Epithelial cell of proximal tubule (primary cell): ENCODE data around the gene PSG6. TPM values are rescaled to one million over a fixed set of nuclear protein-coding genes. Genes with fewer than 3 reads are reported as not detected.
"Not testable (repeated sequence)": the region's sequence is repeated elsewhere in the genome, so short reads cannot be mapped to it uniquely, and the experiment has no call there.

ENCODE experiments used
- DNase-seq: peaks from one replicate; pipeline ENCODE4 v3.0.0-alpha.2; 2011; ENCODE audit warnings: low read depth
- H3K4me3 ChIP-seq: 2 replicates; pipeline ENCODE4 v1.5.1; 2011; ENCODE audit warnings: low read depth, mild to moderate bottlenecking, low read length
- total RNA-seq: library from RNA; depleted of rRNA; stranded (reverse); fragments of >200 nt; gene quantifications from 2 replicates; pipeline ENCODE4 v1.2.3, GENCODE V29; 2015
- TF ChIP-seq, protein P1 (sequence below): conservative IDR thresholded peaks from 2 replicates; pipeline ENCODE4 v1.5.1; 2012; ENCODE audit warnings: low read depth, mild to moderate bottlenecking, low read length

The PSG6 gene
- total RNA-seq, 1 donor from 2014 or later = not detected

DNA sequence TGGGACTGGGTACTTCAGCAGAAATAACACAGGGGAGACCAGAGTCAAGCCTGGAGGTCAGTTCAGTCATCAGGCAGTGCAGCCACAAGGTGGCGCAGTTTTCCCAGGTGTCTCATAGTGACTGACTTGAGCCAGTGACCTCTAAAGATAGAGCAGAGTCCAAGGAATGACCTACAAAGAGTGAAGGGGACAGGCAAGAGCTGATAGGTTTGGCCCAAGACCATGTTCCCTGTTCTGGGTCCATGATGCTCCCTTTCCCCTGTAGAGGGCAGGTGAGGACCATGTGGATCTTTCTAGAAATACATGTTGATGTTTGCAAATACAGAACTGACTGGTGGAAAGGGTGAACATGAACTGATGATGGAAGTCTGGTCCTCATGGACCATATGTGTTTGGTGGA, 12.5 kb upstream of the PSG6 start:
- DNase-seq, H3K4me3 ChIP-seq: not testable (repeated sequence)
- TF ChIP-seq, protein P1, sequence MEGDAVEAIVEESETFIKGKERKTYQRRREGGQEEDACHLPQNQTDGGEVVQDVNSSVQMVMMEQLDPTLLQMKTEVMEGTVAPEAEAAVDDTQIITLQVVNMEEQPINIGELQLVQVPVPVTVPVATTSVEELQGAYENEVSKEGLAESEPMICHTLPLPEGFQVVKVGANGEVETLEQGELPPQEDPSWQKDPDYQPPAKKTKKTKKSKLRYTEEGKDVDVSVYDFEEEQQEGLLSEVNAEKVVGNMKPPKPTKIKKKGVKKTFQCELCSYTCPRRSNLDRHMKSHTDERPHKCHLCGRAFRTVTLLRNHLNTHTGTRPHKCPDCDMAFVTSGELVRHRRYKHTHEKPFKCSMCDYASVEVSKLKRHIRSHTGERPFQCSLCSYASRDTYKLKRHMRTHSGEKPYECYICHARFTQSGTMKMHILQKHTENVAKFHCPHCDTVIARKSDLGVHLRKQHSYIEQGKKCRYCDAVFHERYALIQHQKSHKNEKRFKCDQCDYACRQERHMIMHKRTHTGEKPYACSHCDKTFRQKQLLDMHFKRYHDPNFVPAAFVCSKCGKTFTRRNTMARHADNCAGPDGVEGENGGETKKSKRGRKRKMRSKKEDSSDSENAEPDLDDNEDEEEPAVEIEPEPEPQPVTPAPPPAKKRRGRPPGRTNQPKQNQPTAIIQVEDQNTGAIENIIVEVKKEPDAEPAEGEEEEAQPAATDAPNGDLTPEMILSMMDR = peak; percentile 47

DNA sequence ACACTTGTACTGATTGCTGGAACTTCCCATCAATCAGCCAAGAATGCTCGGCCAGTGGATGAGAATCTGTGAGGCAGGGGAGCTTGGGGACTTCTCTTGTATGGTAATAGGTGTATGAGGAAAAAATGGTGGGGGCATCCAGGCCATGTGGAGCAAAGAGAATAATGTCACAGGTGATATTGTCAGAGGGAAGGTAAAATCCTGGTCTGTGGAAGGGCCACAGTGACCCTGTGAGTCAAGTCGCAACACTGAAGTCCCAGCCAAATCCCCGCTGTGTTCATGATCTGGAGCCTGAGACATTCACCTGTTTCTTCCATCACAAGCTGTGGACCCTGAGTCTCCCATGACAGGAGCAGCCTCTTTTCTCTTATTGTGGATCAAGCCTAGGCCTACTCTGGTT, 11.2 kb upstream of the PSG6 start:
- no peak for DNase-seq
- TF ChIP-seq, protein P1 = no peak
- no peak overlapping the region for H3K4me3 ChIP-seq

DNA sequence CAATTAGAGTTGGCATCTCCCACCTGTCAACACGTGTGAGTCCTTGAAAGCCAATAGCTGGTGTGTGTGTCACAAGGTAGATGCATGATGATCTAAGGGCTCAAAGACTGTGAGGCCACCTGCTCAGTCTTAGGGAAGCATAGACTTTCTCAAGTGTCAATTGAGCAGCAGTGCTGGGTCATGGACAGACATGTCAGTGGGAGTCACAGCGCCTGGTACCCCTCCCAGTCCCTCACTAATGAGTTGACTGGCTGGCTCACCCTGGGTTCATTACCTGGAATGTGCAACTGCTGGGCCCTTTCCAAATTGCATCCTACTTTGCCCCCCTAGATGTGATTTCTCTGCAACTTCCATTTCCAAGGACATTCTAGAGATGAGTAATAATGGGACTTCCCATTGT, 9.1 kb upstream of the PSG6 start:
- no peak for DNase-seq
- TF ChIP-seq, protein P1 = no peak
- no peak overlapping the region for H3K4me3 ChIP-seq

DNA sequence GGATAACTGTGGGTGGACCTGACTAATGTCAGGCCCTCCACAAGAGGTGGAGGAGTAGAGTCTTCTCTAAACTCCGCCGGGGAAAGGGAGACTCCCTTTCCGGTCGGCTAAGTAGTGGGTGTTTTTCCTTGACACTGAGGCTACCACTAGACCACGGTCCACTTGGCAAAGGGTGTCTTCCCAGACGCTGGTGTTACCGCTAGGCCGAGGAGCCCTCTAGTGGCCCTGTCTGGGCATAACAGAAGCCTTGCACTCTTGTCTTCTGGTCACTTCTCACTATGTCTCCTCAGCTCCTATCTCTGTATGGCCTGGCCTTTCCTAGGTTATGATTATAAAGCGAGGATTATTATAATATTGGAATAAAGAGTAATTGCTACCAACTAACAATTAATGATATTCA, 5.4 kb upstream of the PSG6 start:
- not testable (repeated sequence) for H3K4me3 ChIP-seq, DNase-seq
- TF ChIP-seq, protein P1 = peak; percentile 74

DNA sequence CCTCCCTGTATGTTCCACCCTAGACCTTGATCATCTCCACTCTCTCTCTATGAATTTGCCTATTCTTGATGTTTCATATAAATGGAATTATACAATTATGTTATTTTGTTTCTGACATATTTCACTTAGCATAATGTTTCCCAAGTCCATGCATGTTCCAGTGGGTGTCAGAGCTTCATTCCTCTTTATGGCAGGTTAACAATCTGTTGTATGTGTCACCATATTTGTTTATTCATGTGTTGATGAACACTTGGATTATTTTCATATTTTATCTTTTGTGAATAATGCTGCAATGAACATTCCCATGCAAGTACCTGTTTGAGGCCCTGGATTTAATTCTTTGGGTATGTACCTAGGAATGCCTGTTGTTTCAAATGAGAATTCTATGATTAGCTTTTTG, 3.3 kb upstream of the PSG6 start:
- H3K4me3 ChIP-seq, DNase-seq: not testable (repeated sequence)

DNA sequence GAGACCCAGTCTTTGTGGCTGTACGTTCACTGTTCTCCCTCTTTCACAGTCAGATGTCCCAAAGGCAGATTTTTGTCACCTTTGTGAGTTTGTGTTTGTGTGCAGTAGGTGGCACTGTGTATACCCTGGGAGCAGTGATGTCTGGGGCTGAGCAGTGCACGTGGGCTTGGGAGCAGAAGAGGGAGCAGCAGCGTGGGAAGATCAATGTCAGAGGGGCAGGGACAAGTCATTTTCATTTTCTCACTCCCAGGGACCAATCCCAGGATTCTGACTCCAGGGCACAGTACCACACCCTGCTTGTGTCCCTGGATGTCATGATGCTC, 2.0 kb upstream of the PSG6 start:
- no peak overlapping the region for H3K4me3 ChIP-seq
- DNase-seq = no peak
- TF ChIP-seq, protein P1 = peak; percentile 6

DNA sequence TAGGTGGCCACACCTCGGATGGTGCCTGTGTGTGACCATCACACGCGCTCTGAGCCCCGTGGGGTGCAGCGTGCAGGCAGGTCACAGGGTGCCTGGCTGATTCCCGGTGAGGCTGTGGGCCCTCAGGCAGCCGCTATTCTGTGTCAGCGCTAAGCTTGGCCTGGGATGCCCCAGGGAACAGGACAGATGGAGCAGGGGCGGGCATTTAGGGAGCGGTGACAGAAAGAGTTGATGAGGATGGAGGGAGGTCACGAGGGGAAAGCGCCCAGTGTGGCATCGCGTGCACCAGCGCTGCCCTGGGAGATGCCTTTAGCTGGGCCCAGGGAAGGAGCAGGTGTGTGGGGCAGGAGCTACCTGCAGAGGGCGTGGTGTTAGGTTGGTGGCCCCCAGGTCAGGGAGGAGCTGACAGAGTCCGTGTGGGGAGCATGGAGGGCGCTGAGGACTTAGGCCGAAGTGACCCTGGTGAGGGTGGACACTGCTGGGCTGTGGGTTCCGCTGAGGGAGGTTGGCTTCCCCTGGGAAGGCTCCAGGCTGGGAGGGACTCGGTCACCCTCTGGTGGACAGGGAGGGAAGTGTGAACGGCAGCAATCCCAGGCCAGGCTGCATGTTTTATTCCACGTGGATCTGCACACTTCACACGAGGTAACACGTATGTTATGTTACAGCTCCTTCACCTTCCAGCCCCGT, 1.5 kb upstream of the PSG6 start:
- DNase-seq, H3K4me3 ChIP-seq: not testable (repeated sequence)
- TF ChIP-seq, protein P1 = peak; percentile 38

DNA sequence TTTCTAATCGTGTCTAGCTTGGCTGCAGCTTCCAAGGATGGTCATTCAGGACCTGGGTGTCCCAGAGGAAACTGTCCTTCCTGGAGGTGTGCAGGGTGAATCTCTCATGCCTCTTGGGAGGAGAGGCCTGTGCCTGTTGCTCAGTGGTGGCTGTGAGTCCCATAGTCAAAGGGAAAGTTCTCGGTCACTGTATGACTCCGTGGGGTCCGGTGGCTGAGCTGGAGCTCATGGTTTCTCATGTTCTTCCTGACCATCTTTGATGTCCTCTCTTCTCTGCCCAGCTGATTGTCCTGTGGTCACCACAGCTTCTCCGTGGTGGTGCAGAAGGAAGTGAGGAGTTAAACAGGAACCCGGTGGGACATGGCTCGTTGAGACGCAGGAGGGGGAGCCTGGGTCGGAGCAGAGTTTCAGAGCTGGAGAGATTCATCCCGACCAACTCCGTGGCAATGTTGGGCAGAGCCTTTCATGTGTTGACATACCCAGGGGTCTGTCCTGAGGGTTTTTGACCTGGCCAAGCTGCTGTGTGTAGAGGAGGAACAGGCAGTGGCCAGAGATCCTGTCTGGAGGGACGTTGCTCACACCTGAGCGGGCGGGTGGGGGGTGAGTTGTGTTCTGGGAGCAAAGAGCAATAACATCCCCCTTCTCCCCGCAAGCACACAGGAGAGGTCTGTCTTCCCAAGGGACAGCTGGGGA, 829 bp upstream of the PSG6 start:
- H3K4me3 ChIP-seq, DNase-seq: not testable (repeated sequence)

DNA sequence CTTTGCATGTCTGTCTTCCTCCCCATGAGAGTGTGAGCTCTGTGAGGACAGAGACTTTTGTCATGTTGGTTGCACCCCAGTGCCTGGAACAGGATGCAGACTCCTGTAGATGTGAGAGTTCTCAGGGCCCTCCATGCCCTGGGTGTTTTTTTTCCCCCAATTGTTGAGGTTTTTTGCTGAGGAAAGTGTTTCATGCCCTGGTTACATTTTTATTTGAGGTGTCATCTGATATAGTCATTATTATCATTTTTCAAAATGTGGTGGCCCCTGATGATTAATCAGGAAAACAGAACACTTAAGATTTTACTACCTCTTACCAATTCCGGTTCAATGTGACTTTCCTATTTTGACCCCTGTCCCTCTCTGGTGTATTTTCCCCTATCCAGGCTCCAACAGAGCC, 763 bp downstream of the PSG6 start:
- H3K4me3 ChIP-seq, DNase-seq: not testable (repeated sequence)

DNA sequence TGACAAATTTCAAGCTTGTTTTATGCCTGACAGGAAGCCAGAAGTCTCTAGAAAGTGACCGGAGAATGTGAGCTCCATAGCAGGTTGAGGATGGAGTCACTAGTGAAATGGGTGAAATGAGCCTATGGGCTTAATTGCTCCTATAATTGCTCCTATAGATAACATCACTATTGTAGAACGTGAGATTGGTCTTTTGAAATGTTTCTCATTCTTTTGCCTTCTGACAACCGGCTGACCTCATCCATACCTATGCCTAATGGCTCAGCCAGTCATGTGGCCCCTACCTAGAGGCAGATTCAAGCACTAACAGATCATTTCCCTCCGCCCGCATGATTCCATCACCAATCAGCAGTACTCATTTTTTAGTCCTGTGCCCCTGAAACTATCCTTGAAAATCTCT, 4.2 kb downstream of the PSG6 start:
- not testable (repeated sequence) for DNase-seq, H3K4me3 ChIP-seq

DNA sequence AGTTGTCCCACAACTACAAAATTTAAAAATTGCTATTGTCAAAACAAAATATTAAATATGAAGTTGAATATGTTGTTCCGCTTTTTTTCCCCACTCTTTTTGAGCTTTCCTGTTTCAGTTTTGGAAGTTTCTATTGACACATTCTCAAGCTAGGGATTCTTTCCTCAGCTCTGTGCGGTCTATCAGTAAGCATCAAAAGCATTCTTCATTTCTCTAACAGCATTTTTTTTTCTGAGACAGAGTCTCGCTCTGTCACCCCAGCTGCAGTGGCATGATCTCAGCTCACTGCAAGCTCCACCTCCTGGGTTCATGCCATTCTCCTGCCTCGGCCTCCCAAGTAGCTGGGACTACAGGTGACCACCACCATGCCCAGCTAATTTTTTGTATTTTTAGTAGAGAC, 4.8 kb downstream of the PSG6 start:
- DNase-seq, H3K4me3 ChIP-seq: not testable (repeated sequence)

DNA sequence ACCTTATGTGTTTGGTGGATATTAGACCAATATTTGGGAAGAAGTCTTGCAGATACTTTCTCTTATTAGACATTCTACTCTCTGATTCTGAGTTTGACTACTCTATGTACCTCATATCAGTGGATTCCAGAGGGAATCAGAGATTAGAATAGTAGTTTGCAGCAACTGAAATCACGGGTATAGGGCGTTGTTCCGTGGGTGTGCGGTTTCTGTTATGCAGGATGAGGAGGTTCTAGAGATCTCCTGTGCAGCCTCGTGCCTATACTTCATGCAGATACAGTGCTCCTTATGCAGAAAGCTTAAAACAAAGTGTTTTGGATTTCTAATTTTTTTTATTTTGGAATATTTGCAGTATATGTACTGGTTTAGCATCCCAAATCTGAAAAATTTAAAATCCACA, 6.0 kb downstream of the PSG6 start:
- H3K4me3 ChIP-seq, DNase-seq: not testable (repeated sequence)
